ENCODE data around the gene EVA1B.
A peak's percentile ranks its signal among the peaks of the same experiment; 100 is the strongest.

The EVA1B gene

GRCh38 chr1:36367066-36367465 is 43.6 kb upstream of the EVA1B start:
- Histone ChIP-seq H3K4me2 (ENCODE audit: low read length) (no peak overlapping the region), H3K27me3 (ENCODE audit: insufficient read depth, low read length) (no peaks in the 10 kb centered on the region), H3K9ac (ENCODE audit: low read length) (no peak overlapping the region), H3K36me3 (ENCODE audit: control insufficient read depth in 1 of 2, insufficient read depth in 2 of 2, low read length in 2 of 2) (peaks cover 25 to 26% of the 10 kb centered on the region in 2 experiments), H3K4me3 (ENCODE audit: low read depth, low read length) (no peak overlapping the region), H3K23ac (ENCODE audit: low read length) (no peak overlapping the region), H3K14ac (ENCODE audit: low read length) (no peak overlapping the region), H3K18ac (ENCODE audit: low read length) (no peak overlapping the region), H4K8ac (ENCODE audit: low read depth, low read length) (no peak overlapping the region), H4K91ac (ENCODE audit: low read depth, low read length) (no peak overlapping the region), H3K4ac (ENCODE audit: low read depth, low read length) (peak overlapping the region; percentile 12), H3K9me3 (ENCODE audit: insufficient read depth, low read depth, low read length) (no peaks in the 10 kb centered on the region), H3K79me1 (ENCODE audit: low read length) (no peaks in the 10 kb centered on the region), H2AFZ (ENCODE audit: insufficient read depth, low read length, poor library complexity) (no peak overlapping the region), H2BK5ac (ENCODE audit: low read depth, low read length, poor library complexity) (no peak overlapping the region), H2AK5ac (ENCODE audit: low read length) (no peak overlapping the region), H2BK120ac (ENCODE audit: insufficient read depth, low read length, poor library complexity) (no peak overlapping the region), H3K79me2 (ENCODE audit: control insufficient read depth, insufficient read depth, low read length, poor library complexity) (no peaks in the 10 kb centered on the region), H4K12ac (ENCODE audit: low read depth, low read length) (no peak overlapping the region), H3K27ac (ENCODE audit: low read depth, low read length) (no peak overlapping the region), H3K4me1 (ENCODE audit: control insufficient read depth in 1 of 2, insufficient read depth in 2 of 2, low read length in 2 of 2) (peaks cover 1% of the 10 kb centered on the region in 2 experiments), H2BK12ac (ENCODE audit: low read length) (no peak overlapping the region)
- DNase-seq, result no peak
- WGBS (ENCODE audit: extremely low coverage, insufficient coverage, insufficient read length), result no CpG with 5 or more reads among the region's 5 CpGs

GRCh38 chr1:36366091-36366661 is 42.7 kb upstream of the EVA1B start:
- H3K9me3 ChIP-seq (ENCODE audit: insufficient read depth, low read depth, low read length), result no peaks in the 10 kb centered on the region
- H4K8ac ChIP-seq (ENCODE audit: low read depth, low read length), result no peak overlapping the region
- H3K4ac ChIP-seq (ENCODE audit: low read depth, low read length), result peak overlapping the region; percentile 10
- peaks cover 26 to 32% of the 10 kb centered on the region in 2 experiments for H3K36me3 ChIP-seq (ENCODE audit: control insufficient read depth in 1 of 2, insufficient read depth in 2 of 2, low read length in 2 of 2)
- no peak overlapping the region for H3K27ac ChIP-seq (ENCODE audit: low read depth, low read length)
- H3K4me3 ChIP-seq (ENCODE audit: low read depth, low read length), result no peak overlapping the region
- H4K91ac ChIP-seq (ENCODE audit: low read depth, low read length), result no peak overlapping the region
- H2AFZ ChIP-seq (ENCODE audit: insufficient read depth, low read length, poor library complexity), result no peak overlapping the region
- no peaks in the 10 kb centered on the region for H3K79me1 ChIP-seq (ENCODE audit: low read length)
- H3K9ac ChIP-seq (ENCODE audit: low read length), result no peak overlapping the region
- no peak overlapping the region for H2AK5ac ChIP-seq (ENCODE audit: low read length)
- H2BK12ac ChIP-seq (ENCODE audit: low read length), result no peak overlapping the region
- DNase-seq, result peak in 1 of 2 donors; percentile 12
- H3K27me3 ChIP-seq (ENCODE audit: insufficient read depth, low read length), result no peaks in the 10 kb centered on the region
- H4K12ac ChIP-seq (ENCODE audit: low read depth, low read length), result no peak overlapping the region
- no peak overlapping the region for H3K23ac ChIP-seq (ENCODE audit: low read length)
- no peak overlapping the region for H2BK120ac ChIP-seq (ENCODE audit: insufficient read depth, low read length, poor library complexity)
- H3K79me2 ChIP-seq (ENCODE audit: control insufficient read depth, insufficient read depth, low read length, poor library complexity), result no peaks in the 10 kb centered on the region
- H3K4me1 ChIP-seq (ENCODE audit: control insufficient read depth in 1 of 2, insufficient read depth in 2 of 2, low read length in 2 of 2), result no peaks in the 10 kb centered on the region
- no peak overlapping the region for H3K4me2 ChIP-seq (ENCODE audit: low read length)
- no peak overlapping the region for H2BK5ac ChIP-seq (ENCODE audit: low read depth, low read length, poor library complexity)
- peak overlapping the region; percentile 22 for H3K18ac ChIP-seq (ENCODE audit: low read length)
- no peak overlapping the region for H3K14ac ChIP-seq (ENCODE audit: low read length)
- no CpG with 5 or more reads among the region's 18 CpGs for WGBS (ENCODE audit: extremely low coverage, insufficient coverage, insufficient read length)

- H3K4ac ChIP-seq (ENCODE audit: low read depth, low read length), result no peak overlapping the region
- no peak overlapping the region for H3K14ac ChIP-seq (ENCODE audit: low read length)
- no peak overlapping the region for H3K23ac ChIP-seq (ENCODE audit: low read length)
- no peak overlapping the region for H2AK5ac ChIP-seq (ENCODE audit: low read length)
- H4K8ac ChIP-seq (ENCODE audit: low read depth, low read length), result no peak overlapping the region
- H3K79me2 ChIP-seq (ENCODE audit: control insufficient read depth, insufficient read depth, low read length, poor library complexity), result no peaks in the 10 kb centered on the region
- no peak overlapping the region for H3K18ac ChIP-seq (ENCODE audit: low read length)
- no peak overlapping the region for H2BK12ac ChIP-seq (ENCODE audit: low read length)
- H4K91ac ChIP-seq (ENCODE audit: low read depth, low read length), result no peak overlapping the region
- H3K4me1 ChIP-seq (ENCODE audit: control insufficient read depth in 1 of 2, insufficient read depth in 2 of 2, low read length in 2 of 2), result no peaks in the 10 kb centered on the region
- peaks cover 32 to 38% of the 10 kb centered on the region in 2 experiments for H3K36me3 ChIP-seq (ENCODE audit: control insufficient read depth in 1 of 2, insufficient read depth in 2 of 2, low read length in 2 of 2)
- H3K4me3 ChIP-seq (ENCODE audit: low read depth, low read length), result no peak overlapping the region
- no peaks in the 10 kb centered on the region for H3K79me1 ChIP-seq (ENCODE audit: low read length)
- H3K27ac ChIP-seq (ENCODE audit: low read depth, low read length), result no peak overlapping the region
- no peak overlapping the region for H2BK120ac ChIP-seq (ENCODE audit: insufficient read depth, low read length, poor library complexity)
- no peak for DNase-seq
- no peak overlapping the region for H3K9ac ChIP-seq (ENCODE audit: low read length)
- no peak overlapping the region for H4K12ac ChIP-seq (ENCODE audit: low read depth, low read length)
- H2AFZ ChIP-seq (ENCODE audit: insufficient read depth, low read length, poor library complexity), result no peak overlapping the region
- H3K27me3 ChIP-seq (ENCODE audit: insufficient read depth, low read length), result no peaks in the 10 kb centered on the region
- no peak overlapping the region for H3K4me2 ChIP-seq (ENCODE audit: low read length)
- H2BK5ac ChIP-seq (ENCODE audit: low read depth, low read length, poor library complexity), result no peak overlapping the region
- no CpG with 5 or more reads among the region's 1 CpG for WGBS (ENCODE audit: extremely low coverage, insufficient coverage, insufficient read length)
- H3K9me3 ChIP-seq (ENCODE audit: insufficient read depth, low read depth, low read length), result no peaks in the 10 kb centered on the region
Observed at GRCh38 chr1:36365381-36365780, 41.9 kb upstream of the EVA1B start.

- H3K27me3 ChIP-seq (ENCODE audit: insufficient read depth, low read length), result no peaks in the 10 kb centered on the region
- whole genome bisulfite sequencing (ENCODE audit: extremely low coverage, insufficient coverage, insufficient read length), result no CpG with 5 or more reads among the region's 6 CpGs
- no peak overlapping the region for H3K14ac ChIP-seq (ENCODE audit: low read length)
- H2BK5ac ChIP-seq (ENCODE audit: low read depth, low read length, poor library complexity), result no peak overlapping the region
- H3K36me3 ChIP-seq (ENCODE audit: control insufficient read depth in 1 of 2, insufficient read depth in 2 of 2, low read length in 2 of 2), result peaks cover 37 to 60% of the 10 kb centered on the region in 2 experiments
- H3K79me1 ChIP-seq (ENCODE audit: low read length), result no peaks in the 10 kb centered on the region
- H2AFZ ChIP-seq (ENCODE audit: insufficient read depth, low read length, poor library complexity), result no peak overlapping the region
- no peaks in the 10 kb centered on the region for H3K9me3 ChIP-seq (ENCODE audit: insufficient read depth, low read depth, low read length)
- no peak overlapping the region for H4K12ac ChIP-seq (ENCODE audit: low read depth, low read length)
- H3K4ac ChIP-seq (ENCODE audit: low read depth, low read length), result no peak overlapping the region
- no peak overlapping the region for H2BK12ac ChIP-seq (ENCODE audit: low read length)
- H3K27ac ChIP-seq (ENCODE audit: low read depth, low read length), result no peak overlapping the region
- H3K4me3 ChIP-seq (ENCODE audit: low read depth, low read length), result no peak overlapping the region
- H2BK120ac ChIP-seq (ENCODE audit: insufficient read depth, low read length, poor library complexity), result no peak overlapping the region
- peak in 1 of 2 donors; percentile 16 for DNase-seq
- no peak overlapping the region for H3K4me2 ChIP-seq (ENCODE audit: low read length)
- H3K79me2 ChIP-seq (ENCODE audit: control insufficient read depth, insufficient read depth, low read length, poor library complexity), result no peaks in the 10 kb centered on the region
- H4K91ac ChIP-seq (ENCODE audit: low read depth, low read length), result no peak overlapping the region
- H3K4me1 ChIP-seq (ENCODE audit: control insufficient read depth in 1 of 2, insufficient read depth in 2 of 2, low read length in 2 of 2), result no peaks in the 10 kb centered on the region
- H3K18ac ChIP-seq (ENCODE audit: low read length), result no peak overlapping the region
- no peak overlapping the region for H4K8ac ChIP-seq (ENCODE audit: low read depth, low read length)
- H3K9ac ChIP-seq (ENCODE audit: low read length), result no peak overlapping the region
- H3K23ac ChIP-seq (ENCODE audit: low read length), result no peak overlapping the region
- no peak overlapping the region for H2AK5ac ChIP-seq (ENCODE audit: low read length)
Observed at GRCh38 chr1:36359911-36360550, 36.6 kb upstream of the EVA1B start.

All from trophoblast cell (in vitro differentiated cells and primary cell).